ENCODE results near the gene SMNDC1.

DNA sequence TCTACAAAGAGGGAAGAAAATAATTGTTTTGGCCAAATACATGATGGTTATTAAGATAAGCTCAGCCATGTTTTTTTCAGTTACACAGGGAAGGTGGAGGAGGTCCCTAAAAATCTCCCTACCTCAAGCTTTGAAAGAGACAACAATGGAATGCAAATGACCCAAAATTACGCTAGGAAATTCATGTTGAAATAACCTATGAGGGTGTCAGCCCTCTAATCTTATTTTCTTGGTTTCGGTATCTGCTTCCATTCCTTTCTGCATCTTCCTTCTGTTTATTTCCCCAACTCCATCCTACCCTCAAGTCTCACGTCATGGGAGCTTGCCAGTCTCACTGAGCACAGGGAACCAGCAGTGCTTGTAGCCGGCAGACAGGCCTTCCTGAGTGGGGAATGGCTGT is 40.6 kb upstream of the SMNDC1 start:
- TF ChIP-seq, protein P1, sequence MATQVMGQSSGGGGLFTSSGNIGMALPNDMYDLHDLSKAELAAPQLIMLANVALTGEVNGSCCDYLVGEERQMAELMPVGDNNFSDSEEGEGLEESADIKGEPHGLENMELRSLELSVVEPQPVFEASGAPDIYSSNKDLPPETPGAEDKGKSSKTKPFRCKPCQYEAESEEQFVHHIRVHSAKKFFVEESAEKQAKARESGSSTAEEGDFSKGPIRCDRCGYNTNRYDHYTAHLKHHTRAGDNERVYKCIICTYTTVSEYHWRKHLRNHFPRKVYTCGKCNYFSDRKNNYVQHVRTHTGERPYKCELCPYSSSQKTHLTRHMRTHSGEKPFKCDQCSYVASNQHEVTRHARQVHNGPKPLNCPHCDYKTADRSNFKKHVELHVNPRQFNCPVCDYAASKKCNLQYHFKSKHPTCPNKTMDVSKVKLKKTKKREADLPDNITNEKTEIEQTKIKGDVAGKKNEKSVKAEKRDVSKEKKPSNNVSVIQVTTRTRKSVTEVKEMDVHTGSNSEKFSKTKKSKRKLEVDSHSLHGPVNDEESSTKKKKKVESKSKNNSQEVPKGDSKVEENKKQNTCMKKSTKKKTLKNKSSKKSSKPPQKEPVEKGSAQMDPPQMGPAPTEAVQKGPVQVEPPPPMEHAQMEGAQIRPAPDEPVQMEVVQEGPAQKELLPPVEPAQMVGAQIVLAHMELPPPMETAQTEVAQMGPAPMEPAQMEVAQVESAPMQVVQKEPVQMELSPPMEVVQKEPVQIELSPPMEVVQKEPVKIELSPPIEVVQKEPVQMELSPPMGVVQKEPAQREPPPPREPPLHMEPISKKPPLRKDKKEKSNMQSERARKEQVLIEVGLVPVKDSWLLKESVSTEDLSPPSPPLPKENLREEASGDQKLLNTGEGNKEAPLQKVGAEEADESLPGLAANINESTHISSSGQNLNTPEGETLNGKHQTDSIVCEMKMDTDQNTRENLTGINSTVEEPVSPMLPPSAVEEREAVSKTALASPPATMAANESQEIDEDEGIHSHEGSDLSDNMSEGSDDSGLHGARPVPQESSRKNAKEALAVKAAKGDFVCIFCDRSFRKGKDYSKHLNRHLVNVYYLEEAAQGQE (IDR thresholded peaks at IDR 0.05; ENCODE audit: low read depth) = no peak
- no peak for TF ChIP-seq YY1 (IDR thresholded peaks at IDR 0.05; ENCODE audit: low read depth)
- no peak for TF ChIP-seq RAD21 (IDR thresholded peaks at IDR 0.05; ENCODE audit: low read depth)
- TF ChIP-seq CEBPB (IDR thresholded peaks at IDR 0.05) = no peak
- no peak for TF ChIP-seq TAF1 (IDR thresholded peaks at IDR 0.05; ENCODE audit: low read depth)
- no peak for TF ChIP-seq EP300 (IDR thresholded peaks at IDR 0.05; ENCODE audit: borderline replicate concordance)
- TF ChIP-seq ZBTB7A (IDR thresholded peaks at IDR 0.05; ENCODE audit: low read depth) = no peak

All from Ishikawa (cell line).